Activated gamma-delta T cell (primary cell): ENCODE data around the gene HS6ST3.
"Not testable (repeated sequence)": the region's sequence is repeated elsewhere in the genome, so short reads cannot be mapped to it uniquely, and the experiment has no call there.

Source experiments
- DNase-seq: peaks from one replicate; lab custom pipeline; 2025; lab: John Stamatoyannopoulos, UW

The HS6ST3 gene

GRCh38 chr13:96431044-96431581 lies 341.2 kb downstream of the HS6ST3 start:
- DNase-seq = no peak

GRCh38 chr13:96444676-96445075 lies 354.8 kb downstream of the HS6ST3 start:
- no peak for DNase-seq

GRCh38 chr13:96449920-96450319 lies 360.0 kb downstream of the HS6ST3 start:
- DNase-seq = no peak

GRCh38 chr13:96450326-96451020 lies 360.6 kb downstream of the HS6ST3 start:
- DNase-seq = no peak

- DNase-seq = no peak
Measured at GRCh38 chr13:96454466-96454865, 364.6 kb downstream of the HS6ST3 start.

- no peak for DNase-seq
Measured at GRCh38 chr13:96460609-96461008, 370.7 kb downstream of the HS6ST3 start.

- no peak for DNase-seq
Measured at GRCh38 chr13:96473526-96474180, 383.7 kb downstream of the HS6ST3 start.

GRCh38 chr13:96474181-96474557 lies 384.3 kb downstream of the HS6ST3 start:
- no peak for DNase-seq

- no peak for DNase-seq
Measured at GRCh38 chr13:96475103-96475502, 385.2 kb downstream of the HS6ST3 start.

- no peak for DNase-seq
Measured at GRCh38 chr13:96481482-96481881, 391.6 kb downstream of the HS6ST3 start.

GRCh38 chr13:96490496-96490989 lies 400.6 kb downstream of the HS6ST3 start:
- no peak for DNase-seq

GRCh38 chr13:96491103-96491502 lies 401.2 kb downstream of the HS6ST3 start:
- no peak for DNase-seq

GRCh38 chr13:96492766-96493165 lies 402.9 kb downstream of the HS6ST3 start:
- DNase-seq = no peak

GRCh38 chr13:96499656-96500055 lies 409.7 kb downstream of the HS6ST3 start:
- no peak for DNase-seq

- no peak for DNase-seq
Measured at GRCh38 chr13:96500953-96501352, 411.0 kb downstream of the HS6ST3 start.

GRCh38 chr13:96503481-96503880 lies 413.6 kb downstream of the HS6ST3 start:
- no peak for DNase-seq

- DNase-seq = no peak
Measured at GRCh38 chr13:96511587-96511986, 421.7 kb downstream of the HS6ST3 start.

- no peak for DNase-seq
Measured at GRCh38 chr13:96519380-96519779, 429.5 kb downstream of the HS6ST3 start.

GRCh38 chr13:96524398-96525020 lies 434.6 kb downstream of the HS6ST3 start:
- not testable (repeated sequence) for DNase-seq

GRCh38 chr13:96525715-96526114 lies 435.8 kb downstream of the HS6ST3 start:
- no peak for DNase-seq

- DNase-seq = no peak
Measured at GRCh38 chr13:96527497-96527896, 437.6 kb downstream of the HS6ST3 start.

- no peak for DNase-seq
Measured at GRCh38 chr13:96532804-96533203, 442.9 kb downstream of the HS6ST3 start.

GRCh38 chr13:96533408-96533807 lies 443.5 kb downstream of the HS6ST3 start:
- no peak for DNase-seq
